ENCODE data around the gene PLCB3. TPM values are rescaled to one million over a fixed set of nuclear protein-coding genes. Genes with fewer than 3 reads are reported as not detected.

The PLCB3 gene
- total and polyA plus RNA-seq, 10 of the 15 experiments (the other 5 are each of a cell fraction or from before 2014, with no cell fraction given) = 0.03 to 10.3 (median 3.3) TPM

DNA sequence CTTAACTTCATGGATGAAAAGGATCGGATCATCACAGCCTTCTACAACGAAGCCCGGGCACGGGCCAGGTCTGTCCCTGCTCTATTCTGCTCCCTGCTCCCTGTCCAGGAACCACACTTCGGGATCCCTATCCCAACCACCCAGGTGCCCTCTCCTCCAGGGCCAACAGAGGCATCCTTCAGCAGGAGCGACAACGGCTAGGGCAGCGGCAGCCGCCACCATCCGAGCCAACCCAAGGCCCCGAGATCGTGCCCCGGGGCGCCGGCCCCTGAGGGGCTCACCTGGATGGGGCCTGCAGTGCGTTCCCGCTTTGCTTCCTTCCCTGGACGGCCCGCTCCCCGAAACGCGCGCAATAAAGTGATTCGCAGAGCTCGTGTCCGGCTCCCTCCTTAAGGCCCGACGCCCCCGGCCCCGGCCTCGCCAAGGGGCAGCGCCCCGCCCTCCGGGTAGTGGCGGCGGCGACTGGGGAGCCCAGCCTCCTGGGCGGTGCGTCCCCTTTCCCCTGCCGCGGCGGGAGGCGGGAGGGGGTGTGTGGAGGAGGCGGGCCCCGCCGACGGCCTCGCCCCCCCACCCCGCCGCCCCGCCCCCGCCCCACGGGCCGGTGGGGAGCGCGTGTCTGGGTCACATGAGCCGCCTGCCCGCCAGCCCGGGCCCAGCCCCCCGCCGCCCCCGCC lies 17.3 kb upstream of the PLCB3 start, which contains the start of gene VEGFB:
VEGFB (plus strand) TSS at position 672 of the 674 bp plus-strand sequence. CDS start 250 bp downstream, outside the sequence.
- CTCF ChIA-PET = interaction anchor here (0.7 to 2.9 kb wide), 2 partner anchors 28 to 29 kb away, joined by 3 to 18 read pairs; partner anchors contain the start of gene FERMT3
- Histone ChIP-seq H3K9ac (ENCODE audit: control insufficient read depth, insufficient read depth, low read length) (peak within 1 kb of the TSS; percentile 47), H3K4me1 (ENCODE audit: control insufficient read depth, insufficient read depth, low read length) (peaks cover 50% of the 10 kb centered on the region), H3K79me2 (ENCODE audit: control insufficient read depth, insufficient read depth, low read length) (peaks cover 19% of the 10 kb centered on the region), H3K27ac (ENCODE audit: control insufficient read depth, insufficient read depth) (0 out of 2 replicates have a peak within 1 kb of the TSS, but pooled peaks have one; percentile 33), H3K4me2 (ENCODE audit: control insufficient read depth, insufficient read depth) (peak within 1 kb of the TSS; percentile 83), H2AFZ (ENCODE audit: control insufficient read depth, low read depth, low read length) (peak within 1 kb of the TSS; percentile 29), H4K20me1 (ENCODE audit: control insufficient read depth, insufficient read depth) (no peaks in the 10 kb centered on the region), H3K9me3 (replicated peaks; ENCODE audit: control insufficient read depth, insufficient read depth, low read length) (no peaks in the 10 kb centered on the region), H3K36me3 (ENCODE audit: control insufficient read depth in 2 of 2, insufficient read depth in 2 of 2, low read length in 1 of 2) (peaks cover 0 to 5% of the 10 kb centered on the region in 2 experiments; a peak in 2 of 4 replicates), H3K27me3 (replicated peaks in 1 of 2; ENCODE audit: control insufficient read depth in 2 of 2, insufficient read depth in 2 of 2, low read length in 1 of 2) (no peaks in the 10 kb centered on the region), H3K4me3 (peak within 1 kb of the TSS; percentile 97)
- POLR2A ChIA-PET = interaction anchor here (0.5 to 1.7 kb wide), 3 partner anchors 12 to 70 kb away, joined by 3 to 11 read pairs (median 3); no protein-coding TSS in a partner anchor
- FAIRE-seq = no peak
- ATAC-seq = peak; percentile 51
- in situ Hi-C loops (cut with MboI) = loop anchor here (25.0 kb wide), 1 partner anchor 1628 kb away; the partner anchor contains the start of genes CFL1, EFEMP2 and MUS81
- RAD21 ChIA-PET (ENCODE audit: unreplicated experiment) = interaction anchor here (1.0 to 1.7 kb wide), 2 partner anchors 11 to 26 kb away, joined by 3 to 6 read pairs; no protein-coding TSS in a partner anchor
- no TSS peak for BruUV-seq (replicated peaks)
- intact Hi-C loops (cut with micrococcal nuclease; ENCODE audit: unreplicated experiment) = no loop called here
- WGBS (ENCODE audit: insufficient coverage, insufficient replicate concordance, low lambda C conversion rate, missing lambda C conversion rate) = 27% methylated on average over 39 of the region's 62 CpGs
- no peak for DNase-seq (ENCODE audit: low read depth, low spot score)
- SMC1A ChIA-PET (ENCODE audit: uncharacterized antibody, unreplicated experiment) = interaction anchor here (1.2 kb wide), 1 partner anchor 28 kb away, joined by 3 read pairs; no protein-coding TSS in a partner anchor
- TF ChIP-seq IRF4 (IDR thresholded peaks at IDR 0.05; ENCODE audit: low read depth, low read length) (no peak), ZSCAN29 (IDR thresholded peaks at IDR 0.05) (no peak), EGR1 (IDR thresholded peaks at IDR 0.05; ENCODE audit: borderline replicate concordance in 1 of 2, low read depth in 2 of 2, low read length in 2 of 2) (peak in 1 of 2 experiments; percentile 54; a peak in 2 of 3 replicates), NFYB (IDR thresholded peaks at IDR 0.05; ENCODE audit: insufficient read depth, low read depth, low read length) (no peak), EP300 (IDR thresholded peaks at IDR 0.05; ENCODE audit: borderline replicate concordance in 1 of 2, control insufficient read depth in 1 of 2, low read depth in 2 of 2, low read length in 2 of 2) (no peak), POLR2AphosphoS2 (IDR thresholded peaks at IDR 0.05; ENCODE audit: low read depth, low read length) (peak; percentile 11; the same call in 1 of the 2 replicates), LARP7 (IDR thresholded peaks at IDR 0.05) (peak; percentile 44; the same call in 1 of the 2 replicates), RB1 (IDR thresholded peaks at IDR 0.05; ENCODE audit: borderline replicate concordance) (no peak), POLR2A (IDR thresholded peaks at IDR 0.05; ENCODE audit: low read depth, low read length) (peak; percentile 45; the same call in 1 of the 2 replicates), GATAD2B (conservative IDR thresholded peaks at IDR 0.05; ENCODE audit: low read depth) (0 out of 2 replicates have a peak, but pooled peaks have one; percentile 23)
- TF ChIP-seq, protein P1, sequence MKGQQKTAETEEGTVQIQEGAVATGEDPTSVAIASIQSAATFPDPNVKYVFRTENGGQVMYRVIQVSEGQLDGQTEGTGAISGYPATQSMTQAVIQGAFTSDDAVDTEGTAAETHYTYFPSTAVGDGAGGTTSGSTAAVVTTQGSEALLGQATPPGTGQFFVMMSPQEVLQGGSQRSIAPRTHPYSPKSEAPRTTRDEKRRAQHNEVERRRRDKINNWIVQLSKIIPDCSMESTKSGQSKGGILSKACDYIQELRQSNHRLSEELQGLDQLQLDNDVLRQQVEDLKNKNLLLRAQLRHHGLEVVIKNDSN (IDR thresholded peaks at IDR 0.05; ENCODE audit: borderline replicate concordance, extremely low read length, insufficient read depth, low read depth, low read length) = peak; percentile 24
- TF ChIP-seq, protein P2, sequence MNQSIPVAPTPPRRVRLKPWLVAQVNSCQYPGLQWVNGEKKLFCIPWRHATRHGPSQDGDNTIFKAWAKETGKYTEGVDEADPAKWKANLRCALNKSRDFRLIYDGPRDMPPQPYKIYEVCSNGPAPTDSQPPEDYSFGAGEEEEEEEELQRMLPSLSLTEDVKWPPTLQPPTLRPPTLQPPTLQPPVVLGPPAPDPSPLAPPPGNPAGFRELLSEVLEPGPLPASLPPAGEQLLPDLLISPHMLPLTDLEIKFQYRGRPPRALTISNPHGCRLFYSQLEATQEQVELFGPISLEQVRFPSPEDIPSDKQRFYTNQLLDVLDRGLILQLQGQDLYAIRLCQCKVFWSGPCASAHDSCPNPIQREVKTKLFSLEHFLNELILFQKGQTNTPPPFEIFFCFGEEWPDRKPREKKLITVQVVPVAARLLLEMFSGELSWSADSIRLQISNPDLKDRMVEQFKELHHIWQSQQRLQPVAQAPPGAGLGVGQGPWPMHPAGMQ (IDR thresholded peaks at IDR 0.05; ENCODE audit: borderline replicate concordance) = no peak
- TF ChIP-seq, protein P3, sequence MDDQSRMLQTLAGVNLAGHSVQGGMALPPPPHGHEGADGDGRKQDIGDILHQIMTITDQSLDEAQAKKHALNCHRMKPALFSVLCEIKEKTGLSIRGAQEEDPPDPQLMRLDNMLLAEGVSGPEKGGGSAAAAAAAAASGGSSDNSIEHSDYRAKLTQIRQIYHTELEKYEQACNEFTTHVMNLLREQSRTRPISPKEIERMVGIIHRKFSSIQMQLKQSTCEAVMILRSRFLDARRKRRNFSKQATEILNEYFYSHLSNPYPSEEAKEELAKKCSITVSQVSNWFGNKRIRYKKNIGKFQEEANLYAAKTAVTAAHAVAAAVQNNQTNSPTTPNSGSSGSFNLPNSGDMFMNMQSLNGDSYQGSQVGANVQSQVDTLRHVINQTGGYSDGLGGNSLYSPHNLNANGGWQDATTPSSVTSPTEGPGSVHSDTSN (IDR thresholded peaks at IDR 0.05; ENCODE audit: insufficient replicate concordance, low read depth, low read length) = no peak
- TF ChIP-seq, protein P4, sequence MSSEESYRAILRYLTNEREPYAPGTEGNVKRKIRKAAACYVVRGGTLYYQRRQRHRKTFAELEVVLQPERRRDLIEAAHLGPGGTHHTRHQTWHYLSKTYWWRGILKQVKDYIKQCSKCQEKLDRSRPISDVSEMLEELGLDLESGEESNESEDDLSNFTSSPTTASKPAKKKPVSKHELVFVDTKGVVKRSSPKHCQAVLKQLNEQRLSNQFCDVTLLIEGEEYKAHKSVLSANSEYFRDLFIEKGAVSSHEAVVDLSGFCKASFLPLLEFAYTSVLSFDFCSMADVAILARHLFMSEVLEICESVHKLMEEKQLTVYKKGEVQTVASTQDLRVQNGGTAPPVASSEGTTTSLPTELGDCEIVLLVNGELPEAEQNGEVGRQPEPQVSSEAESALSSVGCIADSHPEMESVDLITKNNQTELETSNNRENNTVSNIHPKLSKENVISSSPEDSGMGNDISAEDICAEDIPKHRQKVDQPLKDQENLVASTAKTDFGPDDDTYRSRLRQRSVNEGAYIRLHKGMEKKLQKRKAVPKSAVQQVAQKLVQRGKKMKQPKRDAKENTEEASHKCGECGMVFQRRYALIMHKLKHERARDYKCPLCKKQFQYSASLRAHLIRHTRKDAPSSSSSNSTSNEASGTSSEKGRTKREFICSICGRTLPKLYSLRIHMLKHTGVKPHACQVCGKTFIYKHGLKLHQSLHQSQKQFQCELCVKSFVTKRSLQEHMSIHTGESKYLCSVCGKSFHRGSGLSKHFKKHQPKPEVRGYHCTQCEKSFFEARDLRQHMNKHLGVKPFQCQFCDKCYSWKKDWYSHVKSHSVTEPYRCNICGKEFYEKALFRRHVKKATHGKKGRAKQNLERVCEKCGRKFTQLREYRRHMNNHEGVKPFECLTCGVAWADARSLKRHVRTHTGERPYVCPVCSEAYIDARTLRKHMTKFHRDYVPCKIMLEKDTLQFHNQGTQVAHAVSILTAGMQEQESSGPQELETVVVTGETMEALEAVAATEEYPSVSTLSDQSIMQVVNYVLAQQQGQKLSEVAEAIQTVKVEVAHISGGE (CRISPR knock-in tag; IDR thresholded peaks at IDR 0.05) = no peak
